MCF 10A (cell line): Measurements from ENCODE around the gene DUSP11. TPM values are rescaled to one million over a fixed set of nuclear protein-coding genes. Genes with fewer than 3 reads are reported as not detected.
"Not testable (repeated sequence)": the region's sequence is repeated elsewhere in the genome, so short reads cannot be mapped to it uniquely, and the experiment has no call there.

Experiments used
- BruUV-seq: library from RNA; stranded (reverse); fragments of 400-500 nt; replicated peaks from 2 replicates; lab custom pipeline; 2021; lab: Mats Ljungman, UMichigan
- CTCF ChIA-PET: fragments of 300-600 bp; sonication (Branson Sonifier 250); formaldehyde crosslinking; extraction: SDS; loops from one replicate; lab custom pipeline; 2021; ENCODE audit warnings: antibody characterized with exemption, inconsistent platforms; lab: Yijun Ruan, JAX
- POLR2A ChIA-PET: fragments of 300-600, 350-650 bp; sonication (Branson Sonifier 250); formaldehyde crosslinking; extraction: SDS; loops from one replicate; lab custom pipeline; 2020; ENCODE audit warnings: antibody characterized with exemption, inconsistent platforms; lab: Yijun Ruan, JAX
- DNase-seq: peaks from one replicate; pipeline ENCODE4 v3.0.0-alpha.2; 2018; ENCODE audit not compliant: unreplicated experiment
- H3K27ac Mint-ChIP-seq: one replicate; pipeline ENCODE4 v1.8.0; 2022; ENCODE audit warnings: mild to moderate bottlenecking, low read depth, mixed read lengths; ENCODE audit not compliant: unreplicated experiment
- H3K27me3 Mint-ChIP-seq: one replicate; pipeline ENCODE4 v1.8.0; 2022; ENCODE audit warnings: mixed read lengths; ENCODE audit not compliant: insufficient read depth, unreplicated experiment
- H3K36me3 Mint-ChIP-seq: one replicate; pipeline ENCODE4 v1.8.0; 2022; ENCODE audit warnings: mild to moderate bottlenecking, moderate library complexity, mixed read lengths; ENCODE audit not compliant: insufficient read depth, unreplicated experiment
- H3K4me1 Mint-ChIP-seq: one replicate; pipeline ENCODE4 v1.8.0; 2022; ENCODE audit warnings: mixed read lengths; ENCODE audit not compliant: insufficient read depth, unreplicated experiment
- H3K4me3 Mint-ChIP-seq: one replicate; pipeline ENCODE4 v1.8.0; 2022; ENCODE audit warnings: mild to moderate bottlenecking, moderate library complexity, mixed read lengths; ENCODE audit not compliant: unreplicated experiment
- H3K9me3 Mint-ChIP-seq: one replicate; pipeline ENCODE4 v1.8.0; 2022; ENCODE audit warnings: mixed read lengths; ENCODE audit not compliant: unreplicated experiment
- intact Hi-C: fragments of 100-400 bp; cut with micrococcal nuclease; formaldehyde crosslinking; loops from 2 replicates; pipeline ENCODE4 v1.14.1; 2022
- total RNA-seq: library from RNA; stranded (reverse); gene quantifications from 2 replicates; pipeline ENCODE4 v1.2.3, GENCODE V29; 2022
- TF ChIP-seq, protein P1 (sequence below): fragments of 200-600 bp; IDR thresholded peaks from one replicate; pipeline ENCODE4 v1.8.0; 2022; ENCODE audit warnings: antibody characterized with exemption, mild to moderate bottlenecking; ENCODE audit not compliant: unreplicated experiment

DUSP11 gene
- total RNA-seq, 1 experiment from 2014 or later, result 45.0 TPM

DNA sequence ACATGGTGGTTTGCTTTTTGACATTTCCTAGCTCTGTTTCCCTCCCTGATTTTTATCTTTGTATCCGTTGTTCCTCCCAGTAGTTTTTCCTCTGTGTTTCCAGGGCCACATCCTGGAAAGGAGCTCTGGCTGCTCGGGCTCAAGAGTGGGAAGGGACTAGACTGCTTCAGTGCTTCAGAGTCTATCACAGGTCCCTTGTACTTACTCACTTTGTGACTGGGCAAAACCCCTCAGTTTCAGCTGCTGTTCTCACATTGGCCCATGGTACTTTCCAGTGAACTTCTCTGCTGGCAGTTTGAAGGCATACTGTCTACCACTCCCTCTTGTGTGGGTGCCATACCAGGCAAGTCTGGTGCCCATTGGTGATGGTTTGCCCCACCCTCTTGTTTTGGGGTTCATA, 41.3 kb upstream of the DUSP11 start:
- CTCF ChIA-PET, result interaction anchor here (0.6 to 1.6 kb wide), 4 partner anchors 9 to 441 kb away, joined by 5 to 8 read pairs (median 6); no protein-coding TSS in a partner anchor

DNA sequence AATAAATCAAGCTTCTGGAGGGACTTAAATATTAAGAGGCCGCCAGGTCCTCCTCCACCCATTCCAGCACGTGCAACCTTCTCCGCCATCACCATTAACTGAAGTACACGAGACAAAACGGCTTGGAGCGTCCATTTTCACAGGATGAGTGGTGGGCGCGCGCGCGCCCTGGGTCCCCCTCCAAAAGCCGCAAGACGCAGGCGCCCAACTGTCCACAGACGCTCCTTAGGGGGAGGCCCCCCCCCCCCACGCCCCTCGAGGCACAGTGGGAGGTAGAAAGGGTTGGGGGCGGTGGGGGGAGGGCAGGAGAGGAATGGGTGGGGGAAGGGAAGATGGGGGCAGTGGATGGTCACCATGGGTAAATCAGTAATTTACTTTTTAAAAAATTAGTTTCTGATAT, 38.4 kb upstream of the DUSP11 start:
- BruUV-seq, result no TSS peak
- Mint-ChIP-seq H3K36me3 (no peaks in the 10 kb centered on the region), H3K9me3 (no peaks in the 10 kb centered on the region), H3K27me3 (no peaks in the 10 kb centered on the region), H3K27ac (no peak overlapping the region), H3K4me3 (no peak overlapping the region), H3K4me1 (no peaks in the 10 kb centered on the region)
- intact Hi-C loops, result no loop called here
- POLR2A ChIA-PET, result interaction anchor here (0.9 kb wide), 1 partner anchor 302 kb away, joined by 3 read pairs; no protein-coding TSS in a partner anchor
- CTCF ChIA-PET, result no interaction called here
- TF ChIP-seq, protein P1, sequence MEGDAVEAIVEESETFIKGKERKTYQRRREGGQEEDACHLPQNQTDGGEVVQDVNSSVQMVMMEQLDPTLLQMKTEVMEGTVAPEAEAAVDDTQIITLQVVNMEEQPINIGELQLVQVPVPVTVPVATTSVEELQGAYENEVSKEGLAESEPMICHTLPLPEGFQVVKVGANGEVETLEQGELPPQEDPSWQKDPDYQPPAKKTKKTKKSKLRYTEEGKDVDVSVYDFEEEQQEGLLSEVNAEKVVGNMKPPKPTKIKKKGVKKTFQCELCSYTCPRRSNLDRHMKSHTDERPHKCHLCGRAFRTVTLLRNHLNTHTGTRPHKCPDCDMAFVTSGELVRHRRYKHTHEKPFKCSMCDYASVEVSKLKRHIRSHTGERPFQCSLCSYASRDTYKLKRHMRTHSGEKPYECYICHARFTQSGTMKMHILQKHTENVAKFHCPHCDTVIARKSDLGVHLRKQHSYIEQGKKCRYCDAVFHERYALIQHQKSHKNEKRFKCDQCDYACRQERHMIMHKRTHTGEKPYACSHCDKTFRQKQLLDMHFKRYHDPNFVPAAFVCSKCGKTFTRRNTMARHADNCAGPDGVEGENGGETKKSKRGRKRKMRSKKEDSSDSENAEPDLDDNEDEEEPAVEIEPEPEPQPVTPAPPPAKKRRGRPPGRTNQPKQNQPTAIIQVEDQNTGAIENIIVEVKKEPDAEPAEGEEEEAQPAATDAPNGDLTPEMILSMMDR, result no peak
- DNase-seq, result no peak

More for the DNA sequence above, 41.3 kb upstream of the DUSP11 start:
- no peaks in the 10 kb centered on the region for H3K27me3 Mint-ChIP-seq
- H3K36me3 Mint-ChIP-seq, result no peaks in the 10 kb centered on the region
- no TSS peak for BruUV-seq
- no peak overlapping the region for H3K4me3 Mint-ChIP-seq
- DNase-seq, result no peak
- no peak overlapping the region for H3K27ac Mint-ChIP-seq
- H3K4me1 Mint-ChIP-seq, result no peaks in the 10 kb centered on the region
- H3K9me3 Mint-ChIP-seq, result no peaks in the 10 kb centered on the region
- TF ChIP-seq, protein P1, result no peak
- intact Hi-C loops, result no loop called here
- POLR2A ChIA-PET, result interaction anchor here (0.6 to 1.2 kb wide), 3 partner anchors 109 to 619 kb away, joined by 3 read pairs; no protein-coding TSS in a partner anchor

DNA sequence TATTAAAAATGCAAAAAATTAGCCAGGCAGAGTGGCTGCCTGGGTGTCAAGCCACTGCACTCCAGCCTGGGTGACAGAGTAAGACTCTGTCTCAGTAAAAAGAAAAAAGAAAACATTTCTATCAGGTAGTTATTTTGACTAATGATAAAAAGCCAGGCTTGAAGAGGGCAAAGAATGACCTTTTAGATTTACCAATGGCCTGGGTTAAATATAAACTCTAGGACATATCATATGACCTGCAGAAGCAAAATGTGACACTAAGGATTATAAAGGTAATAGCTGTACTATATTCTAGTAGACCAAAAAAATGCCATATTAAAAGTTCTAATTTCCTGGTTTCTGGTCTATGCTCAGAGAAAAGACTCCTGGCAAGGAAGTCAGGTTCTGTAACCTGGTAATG, 32.7 kb upstream of the DUSP11 start:
- no peaks in the 10 kb centered on the region for H3K27me3 Mint-ChIP-seq
- no peaks in the 10 kb centered on the region for H3K36me3 Mint-ChIP-seq
- no peak overlapping the region for H3K4me3 Mint-ChIP-seq
- H3K4me1 Mint-ChIP-seq, result no peaks in the 10 kb centered on the region
- no peak for DNase-seq
- no peak overlapping the region for H3K27ac Mint-ChIP-seq
- intact Hi-C loops, result no loop called here
- TF ChIP-seq, protein P1, result no peak
- CTCF ChIA-PET, result interaction anchor here (0.9 to 1.7 kb wide), 2 partner anchors 15 to 523 kb away, joined by 4 to 5 read pairs; no protein-coding TSS in a partner anchor
- no peaks in the 10 kb centered on the region for H3K9me3 Mint-ChIP-seq
- BruUV-seq, result no TSS peak
- POLR2A ChIA-PET, result interaction anchor here (0.7 kb wide), 1 partner anchor 335 kb away, joined by 5 read pairs; no protein-coding TSS in a partner anchor

DNA sequence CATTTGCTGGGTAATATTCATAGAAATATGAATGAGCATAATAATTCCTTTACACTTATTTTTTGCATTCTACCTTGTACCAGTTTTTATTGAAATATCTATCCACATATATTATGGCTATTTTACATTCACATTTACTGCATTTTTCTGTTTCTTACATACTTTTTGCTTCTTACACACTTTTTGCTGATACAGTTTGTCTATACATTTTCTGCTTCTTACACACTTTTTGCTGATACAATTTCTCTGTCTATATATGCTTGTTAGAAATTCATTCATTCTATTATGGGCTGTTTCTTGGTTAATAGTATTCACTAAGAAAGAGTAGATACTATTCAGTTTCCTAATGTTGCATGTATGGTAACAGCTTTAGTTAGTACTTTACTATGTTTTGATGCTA, 32.0 kb upstream of the DUSP11 start:
- TF ChIP-seq, protein P1, result no peak
- POLR2A ChIA-PET, result interaction anchor here (0.7 kb wide), 1 partner anchor 335 kb away, joined by 5 read pairs; no protein-coding TSS in a partner anchor
- Mint-ChIP-seq H3K9me3 (no peaks in the 10 kb centered on the region), H3K27me3 (no peaks in the 10 kb centered on the region), H3K4me1 (no peaks in the 10 kb centered on the region), H3K4me3 (no peak overlapping the region), H3K36me3 (no peaks in the 10 kb centered on the region), H3K27ac (no peak overlapping the region)
- intact Hi-C loops, result no loop called here
- no TSS peak for BruUV-seq
- DNase-seq, result no peak
- CTCF ChIA-PET, result interaction anchor here (0.7 to 1.7 kb wide), 3 partner anchors 9 to 268 kb away, joined by 3 to 5 read pairs (median 5); no protein-coding TSS in a partner anchor

DNA sequence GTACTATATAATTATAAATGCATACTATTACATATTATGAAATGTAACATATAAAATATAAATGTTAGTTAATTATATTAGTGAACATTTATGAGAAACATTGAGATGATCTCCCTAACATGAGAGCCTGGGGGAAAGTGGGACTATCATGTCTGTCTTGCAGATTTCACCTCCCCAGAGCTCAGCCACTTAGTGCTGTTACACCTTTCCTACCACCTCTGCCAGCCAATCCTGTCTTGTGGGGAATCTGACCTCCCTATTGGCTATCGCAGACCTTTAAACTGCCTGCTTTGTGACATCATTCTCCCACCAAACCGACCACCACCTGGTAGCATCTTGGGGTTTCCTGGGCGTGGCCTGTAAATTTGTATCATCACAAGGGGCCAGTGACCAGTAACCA, 4.0 kb upstream of the DUSP11 start, which contains the start of gene C2orf78:
C2orf78 (plus strand) TSS at position 301 of the 400 bp plus-strand sequence. CDS start 127 bp downstream, outside the sequence.
- intact Hi-C loops, H3K9me3 Mint-ChIP-seq, H3K4me1 Mint-ChIP-seq, BruUV-seq, CTCF ChIA-PET, POLR2A ChIA-PET, H3K27me3 Mint-ChIP-seq, H3K36me3 Mint-ChIP-seq, H3K4me3 Mint-ChIP-seq, DNase-seq: not testable (repeated sequence)
- peak within 1 kb of the TSS; percentile 72 for H3K27ac Mint-ChIP-seq

DNA sequence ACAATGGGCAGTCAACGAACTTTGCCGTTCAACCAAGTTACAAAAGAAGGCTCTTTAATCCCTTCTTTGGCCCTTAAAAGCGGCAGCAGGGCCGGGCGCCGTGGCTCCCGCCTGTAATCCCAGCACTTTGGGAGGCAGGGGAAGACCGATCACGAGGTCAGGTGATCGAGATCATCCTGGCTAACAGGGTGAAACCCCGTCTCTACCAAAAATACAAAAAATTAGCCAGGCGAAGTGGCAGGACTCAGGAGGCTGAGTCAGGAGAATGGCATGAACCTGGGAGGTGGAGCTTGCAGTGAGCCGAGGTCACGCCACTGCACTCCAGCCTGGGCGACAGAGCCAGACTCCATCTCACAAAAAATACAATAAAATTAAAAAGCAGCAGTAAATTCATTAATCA, 3.5 kb upstream of the DUSP11 start:
- H3K27me3 Mint-ChIP-seq, CTCF ChIA-PET, H3K9me3 Mint-ChIP-seq, H3K36me3 Mint-ChIP-seq, H3K4me3 Mint-ChIP-seq, intact Hi-C loops, BruUV-seq: not testable (repeated sequence)
- POLR2A ChIA-PET, result interaction anchor here (0.6 kb wide), 1 partner anchor 412 kb away, joined by 3 read pairs; no protein-coding TSS in a partner anchor
- peaks cover 10% of the 10 kb centered on the region for H3K4me1 Mint-ChIP-seq
- peak overlapping the region; percentile 72 for H3K27ac Mint-ChIP-seq
- DNase-seq, result peak; percentile 53
